ENCODE results near the gene DPEP1. TPM values are rescaled to one million over a fixed set of nuclear protein-coding genes. Genes with fewer than 3 reads are reported as not detected.
A peak's percentile ranks its signal among the peaks of the same experiment; 100 is the strongest.

Gene DPEP1
- total and polyA plus RNA-seq, 2 donors (not counting 1 experiment from before 2014, with no cell fraction given), result not detected

- Histone ChIP-seq H3K4me1 (ENCODE audit: control insufficient read depth in 2 of 2, insufficient read depth in 2 of 2, low read length in 2 of 2) (peaks cover 0 to 8% of the 10 kb centered on the region in 2 donors), H3K4me2 (replicated peaks; ENCODE audit: low read depth, low read length, poor library complexity, severe bottlenecking) (no peak overlapping the region), H2AFZ (ENCODE audit: insufficient read depth, low read depth, low read length, poor library complexity, severe bottlenecking) (no peak overlapping the region), H3K27me3 (replicated peaks in 1 of 4; ENCODE audit: control extremely low read depth in 1 of 4, control insufficient read depth in 3 of 4, insufficient read depth in 4 of 4, low read length in 3 of 4) (peaks cover 0 to 4% (median 0%) of the 10 kb centered on the region in 4 experiments), H4K20me1 (ENCODE audit: control insufficient read depth, insufficient read depth, low read length, poor library complexity, severe bottlenecking) (no peaks in the 10 kb centered on the region), H3K27ac (ENCODE audit: low read length in 2 of 2) (peak overlapping the region; percentile 24 to 58), H3K4me3 (ENCODE audit: control extremely low read depth in 1 of 5, extremely low read depth in 1 of 5, insufficient read depth in 1 of 5, low read depth in 2 of 5, low read length in 4 of 5) (no peak overlapping the region), H3K9ac (ENCODE audit: low read length) (no peak overlapping the region), H3K9me3 (ENCODE audit: control extremely low read depth in 1 of 3, control insufficient read depth in 2 of 3, insufficient read depth in 1 of 3, low read length in 2 of 3) (peaks cover 0 to 12% (median 0%) of the 10 kb centered on the region in 3 donors), H3K36me3 (replicated peaks in 1 of 2; ENCODE audit: control extremely low read depth in 1 of 2, control insufficient read depth in 1 of 2, extremely low read depth in 1 of 2, insufficient read depth in 2 of 2, low read length in 1 of 2) (no peaks in the 10 kb centered on the region), H3K79me2 (ENCODE audit: control insufficient read depth, insufficient read depth, low read length) (no peaks in the 10 kb centered on the region)
- CTCF ChIA-PET, result interaction anchor here (3.2 kb wide), 1 partner anchor 84 kb away, joined by 11 read pairs; no protein-coding TSS in a partner anchor
- Mint-ChIP-seq H3K27ac (no peak overlapping the region), H3K4me3 (no peak overlapping the region), H3K27me3 (peaks cover 9% of the 10 kb centered on the region), H3K9me3 (ENCODE audit: insufficient read depth) (no peaks in the 10 kb centered on the region), H3K4me1 (peaks cover 9% of the 10 kb centered on the region)
- TF ChIP-seq CTCF (IDR thresholded peaks at IDR 0.05) (no peak), EZH2 (IDR thresholded peaks at IDR 0.05; ENCODE audit: borderline replicate concordance, insufficient read depth, low read depth, low read length, poor library complexity, severe bottlenecking) (no peak)
- WGBS (ENCODE audit: insufficient coverage), result 53% methylated on average over 20 of the region's 20 CpGs
- intact Hi-C loops (cut with micrococcal nuclease), result loop anchor here (2.0 kb wide), 1 partner anchor 244 kb away; no protein-coding TSS in a partner anchor
- DNase-seq (no peak), ATAC-seq (ENCODE audit: low read depth) (no peak)
- POLR2A ChIA-PET, result no interaction called here
Observed at GRCh38 chr16:89616623-89617022, 3.2 kb downstream of the DPEP1 start.

- intact Hi-C loops (cut with micrococcal nuclease), result loop anchor here (2.0 kb wide), 1 partner anchor 244 kb away; no protein-coding TSS in a partner anchor
- H3K36me3 ChIP-seq (replicated peaks in 1 of 2; ENCODE audit: control extremely low read depth in 1 of 2, control insufficient read depth in 1 of 2, extremely low read depth in 1 of 2, insufficient read depth in 2 of 2, low read length in 1 of 2), result no peaks in the 10 kb centered on the region
- H4K20me1 ChIP-seq (ENCODE audit: control insufficient read depth, insufficient read depth, low read length, poor library complexity, severe bottlenecking), result no peaks in the 10 kb centered on the region
- H2AFZ ChIP-seq (ENCODE audit: insufficient read depth, low read depth, low read length, poor library complexity, severe bottlenecking), result no peak overlapping the region
- 74% methylated on average over 6 of the region's 6 CpGs for WGBS (ENCODE audit: insufficient coverage)
- CTCF ChIA-PET, result no interaction called here
- ATAC-seq (ENCODE audit: low read depth) (no peak), DNase-seq (no peak)
- Mint-ChIP-seq H3K27ac (no peak overlapping the region), H3K9me3 (ENCODE audit: insufficient read depth) (no peaks in the 10 kb centered on the region), H3K4me3 (no peak overlapping the region), H3K4me1 (peaks cover 9% of the 10 kb centered on the region), H3K27me3 (peaks cover 9% of the 10 kb centered on the region)
- no peak overlapping the region for H3K9ac ChIP-seq (ENCODE audit: low read length)
- H3K4me2 ChIP-seq (replicated peaks; ENCODE audit: low read depth, low read length, poor library complexity, severe bottlenecking), result no peak overlapping the region
- no peak overlapping the region for H3K4me3 ChIP-seq (ENCODE audit: control extremely low read depth in 1 of 5, extremely low read depth in 1 of 5, insufficient read depth in 1 of 5, low read depth in 2 of 5, low read length in 4 of 5)
- TF ChIP-seq EZH2 (IDR thresholded peaks at IDR 0.05; ENCODE audit: borderline replicate concordance, insufficient read depth, low read depth, low read length, poor library complexity, severe bottlenecking), result no peak
- POLR2A ChIA-PET, result no interaction called here
- no peaks in the 10 kb centered on the region for H3K79me2 ChIP-seq (ENCODE audit: control insufficient read depth, insufficient read depth, low read length)
- H3K9me3 ChIP-seq (ENCODE audit: control extremely low read depth in 1 of 3, control insufficient read depth in 2 of 3, insufficient read depth in 1 of 3, low read length in 2 of 3), result peaks cover 0 to 12% (median 0%) of the 10 kb centered on the region in 3 donors
- peaks cover 0 to 8% of the 10 kb centered on the region in 2 donors for H3K4me1 ChIP-seq (ENCODE audit: control insufficient read depth in 2 of 2, insufficient read depth in 2 of 2, low read length in 2 of 2)
- peaks cover 0 to 4% (median 0%) of the 10 kb centered on the region in 4 experiments for H3K27me3 ChIP-seq (replicated peaks in 1 of 4; ENCODE audit: control extremely low read depth in 1 of 4, control insufficient read depth in 3 of 4, insufficient read depth in 4 of 4, low read length in 3 of 4)
- peak overlapping the region; percentile 24 to 58 for H3K27ac ChIP-seq (ENCODE audit: low read length in 2 of 2)
Observed at GRCh38 chr16:89617036-89617435, 3.6 kb downstream of the DPEP1 start.
